ENCODE results near the gene SRL.

DNA sequence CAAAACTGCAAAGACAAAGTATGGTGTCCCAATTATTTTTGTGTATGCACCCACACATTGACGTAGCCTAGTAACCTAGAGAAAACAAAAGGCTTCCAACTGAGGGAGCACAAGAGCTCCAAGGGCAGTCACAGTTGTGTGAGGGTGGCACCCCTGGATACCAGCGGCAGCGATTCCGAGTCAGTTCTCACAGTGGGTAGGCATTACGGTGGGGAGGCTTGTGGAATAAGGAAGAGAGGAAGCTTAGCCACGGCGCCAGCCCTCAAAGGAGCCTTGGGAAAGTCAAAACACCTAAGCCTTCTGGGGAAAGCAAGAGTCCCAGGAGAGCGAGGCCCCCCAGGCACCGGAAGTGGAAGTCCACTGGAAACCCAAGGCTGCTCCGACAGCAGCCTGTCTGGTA lies 94.6 kb downstream of the SRL start:
- TF ChIP-seq POLR2A (IDR thresholded peaks at IDR 0.05; ENCODE audit: low read length) = no peak
- TF ChIP-seq GATA1 (IDR thresholded peaks at IDR 0.05; ENCODE audit: low read depth, low read length) = no peak

Data from erythroblast (primary cell).